ENCODE measurements around the gene FAM117A.

Gene FAM117A

GRCh38 chr17:49763735-49764558 is at the start of gene FAM117A:
TSS of gene FAM117A (minus strand) at chr17:49764131. CDS start at chr17:49764087, 44 bp downstream.
- peak; percentile 98 for DNase-seq (ENCODE audit: low read depth)

GRCh38 chr17:49809056-49809455 is 45.1 kb upstream of the FAM117A start:
- TF ChIP-seq, protein P1, sequence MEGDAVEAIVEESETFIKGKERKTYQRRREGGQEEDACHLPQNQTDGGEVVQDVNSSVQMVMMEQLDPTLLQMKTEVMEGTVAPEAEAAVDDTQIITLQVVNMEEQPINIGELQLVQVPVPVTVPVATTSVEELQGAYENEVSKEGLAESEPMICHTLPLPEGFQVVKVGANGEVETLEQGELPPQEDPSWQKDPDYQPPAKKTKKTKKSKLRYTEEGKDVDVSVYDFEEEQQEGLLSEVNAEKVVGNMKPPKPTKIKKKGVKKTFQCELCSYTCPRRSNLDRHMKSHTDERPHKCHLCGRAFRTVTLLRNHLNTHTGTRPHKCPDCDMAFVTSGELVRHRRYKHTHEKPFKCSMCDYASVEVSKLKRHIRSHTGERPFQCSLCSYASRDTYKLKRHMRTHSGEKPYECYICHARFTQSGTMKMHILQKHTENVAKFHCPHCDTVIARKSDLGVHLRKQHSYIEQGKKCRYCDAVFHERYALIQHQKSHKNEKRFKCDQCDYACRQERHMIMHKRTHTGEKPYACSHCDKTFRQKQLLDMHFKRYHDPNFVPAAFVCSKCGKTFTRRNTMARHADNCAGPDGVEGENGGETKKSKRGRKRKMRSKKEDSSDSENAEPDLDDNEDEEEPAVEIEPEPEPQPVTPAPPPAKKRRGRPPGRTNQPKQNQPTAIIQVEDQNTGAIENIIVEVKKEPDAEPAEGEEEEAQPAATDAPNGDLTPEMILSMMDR (IDR thresholded peaks at IDR 0.05; ENCODE audit: low read length, missing control alignments), result no peak
- DNase-seq (ENCODE audit: low read depth), result no peak
- H3K4me3 ChIP-seq (replicated peaks; ENCODE audit: low read depth, low read length), result no peak overlapping the region

More at GRCh38 chr17:49763735-49764558, at the start of gene FAM117A:
- TF ChIP-seq, protein P1 (IDR thresholded peaks at IDR 0.05; ENCODE audit: low read length, missing control alignments), result no peak
- peak within 1 kb of the TSS; percentile 72 for H3K4me3 ChIP-seq (replicated peaks; ENCODE audit: low read depth, low read length)

DNA sequence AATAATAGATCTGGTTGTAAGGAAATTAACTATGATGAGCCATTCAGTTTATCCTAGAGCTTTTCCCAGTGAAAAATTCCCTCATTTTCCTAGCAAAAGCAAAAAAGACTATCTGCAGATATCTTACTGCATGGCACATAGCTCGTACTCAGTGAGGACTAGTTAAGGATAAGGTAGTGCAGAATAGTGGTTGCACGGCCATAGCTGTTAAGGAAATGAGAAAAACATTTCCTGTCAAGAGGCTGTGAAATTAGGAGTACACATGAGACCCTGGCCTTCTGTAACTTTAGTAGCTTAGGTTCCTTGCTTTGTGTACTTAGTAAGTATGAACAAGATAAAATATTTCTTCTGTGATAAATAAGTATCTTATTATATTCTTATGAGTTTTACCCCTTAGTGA is 34.8 kb upstream of the FAM117A start:
- TF ChIP-seq, protein P1 (IDR thresholded peaks at IDR 0.05; ENCODE audit: low read length, missing control alignments), result no peak

DNA sequence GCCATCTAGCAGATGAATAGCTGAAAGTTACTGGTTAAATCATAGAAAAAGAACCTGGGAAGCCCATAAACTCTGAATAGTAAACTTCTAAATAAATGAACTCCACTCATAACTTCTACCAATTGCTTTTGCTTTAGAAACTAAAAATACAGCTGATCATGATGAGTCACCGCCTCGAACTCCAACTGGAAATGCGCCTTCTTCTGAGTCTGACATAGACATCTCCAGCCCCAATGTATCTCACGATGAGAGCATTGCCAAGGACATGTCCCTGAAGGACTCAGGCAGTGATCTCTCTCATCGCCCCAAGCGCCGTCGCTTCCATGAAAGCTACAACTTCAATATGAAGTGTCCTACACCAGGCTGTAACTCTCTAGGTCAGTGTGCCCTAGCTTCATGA is 34.3 kb upstream of the FAM117A start:
- DNase-seq (ENCODE audit: low read depth), result no peak
- TF ChIP-seq, protein P1 (IDR thresholded peaks at IDR 0.05; ENCODE audit: low read length, missing control alignments), result no peak
- no peak overlapping the region for H3K4me3 ChIP-seq (replicated peaks; ENCODE audit: low read depth, low read length)

More for the DNA sequence above, 34.8 kb upstream of the FAM117A start:
- H3K4me3 ChIP-seq (replicated peaks; ENCODE audit: low read depth, low read length), result no peak overlapping the region
- DNase-seq (ENCODE audit: low read depth), result no peak

DNA sequence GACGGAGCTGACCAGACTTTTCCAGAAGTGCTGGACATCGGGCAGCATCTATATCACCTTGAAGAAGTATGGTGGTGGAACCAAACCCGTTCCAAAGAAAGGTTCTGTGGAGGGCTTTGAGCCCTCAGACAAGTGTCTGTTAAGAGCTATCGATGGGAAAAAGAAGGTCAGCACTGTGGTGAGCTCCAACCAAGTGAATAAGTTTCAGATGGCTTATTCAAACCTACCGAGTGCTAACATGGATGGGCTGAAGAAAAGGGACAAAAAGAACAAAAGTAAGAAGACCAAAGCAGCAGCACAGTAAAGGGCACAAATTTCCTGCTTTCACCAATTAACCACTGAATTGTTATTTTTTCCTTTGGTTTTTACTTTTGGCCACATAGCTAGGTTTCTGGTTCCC is 31.4 kb upstream of the FAM117A start:
- no peak for DNase-seq (ENCODE audit: low read depth)
- TF ChIP-seq, protein P1 (IDR thresholded peaks at IDR 0.05; ENCODE audit: low read length, missing control alignments), result no peak
- H3K4me3 ChIP-seq (replicated peaks; ENCODE audit: low read depth, low read length), result no peak overlapping the region

DNA sequence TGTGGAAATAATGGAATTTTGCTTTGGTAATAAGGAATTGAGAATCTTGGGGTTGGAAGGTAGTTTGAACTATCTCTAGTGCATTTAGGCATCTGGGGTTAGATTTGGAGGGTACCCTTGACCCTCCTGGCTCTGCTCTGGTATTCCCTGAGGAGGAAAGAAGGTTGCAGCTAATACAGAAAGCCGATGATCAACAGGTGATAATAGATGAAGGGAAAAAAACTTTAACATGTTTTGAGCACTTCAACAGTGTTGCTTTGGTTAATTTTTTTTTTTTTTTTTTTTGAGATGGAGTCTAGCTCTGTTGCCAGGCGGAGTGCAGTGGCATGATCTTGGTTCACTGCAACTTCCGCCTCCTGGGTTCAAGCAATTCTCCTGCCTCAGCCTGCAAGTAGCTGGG is 29.4 kb upstream of the FAM117A start:
- H3K4me3 ChIP-seq (replicated peaks; ENCODE audit: low read depth, low read length), result no peak overlapping the region
- DNase-seq (ENCODE audit: low read depth), result no peak
- TF ChIP-seq, protein P1 (IDR thresholded peaks at IDR 0.05; ENCODE audit: low read length, missing control alignments), result no peak

GRCh38 chr17:49789243-49789578 is 25.3 kb upstream of the FAM117A start:
- peak overlapping the region; percentile 76 for H3K4me3 ChIP-seq (replicated peaks; ENCODE audit: low read depth, low read length)
- TF ChIP-seq, protein P1 (IDR thresholded peaks at IDR 0.05; ENCODE audit: low read length, missing control alignments), result no peak
- DNase-seq (ENCODE audit: low read depth), result no peak

All from fibroblast of pulmonary artery (primary cell).